ENCODE data around the gene RPL13A.

GRCh38 chr19:49473868-49474541, 13.4 kb upstream of the RPL13A start, which contains the start of gene FLT3LG:
- peak; percentile 99 for TF ChIP-seq CTCF (IDR thresholded peaks at IDR 0.05; ENCODE audit: low read length)
- no peak for TF ChIP-seq EZH2 (IDR thresholded peaks at IDR 0.05; ENCODE audit: borderline replicate concordance, low read length)
